Esophagus (tissue), 2 donors: Measurements from ENCODE around the gene C1RL. TPM values are rescaled to one million over a fixed set of nuclear protein-coding genes. Genes with fewer than 3 reads are reported as not detected.
"Not testable (repeated sequence)": the region's sequence is repeated elsewhere in the genome, so short reads cannot be mapped to it uniquely, and the experiment has no call there.

Experiments used
- H3K27ac ChIP-seq, 2 donors: one replicate each; pipeline ENCODE4 v1.5.1; 2013; ENCODE audit warnings: low read depth in 2 of 2, mild to moderate bottlenecking in 2 of 2, inconsistent platforms in 1 of 2, low read length in 1 of 2, moderate library complexity in 1 of 2
- H3K27me3 ChIP-seq, 2 donors: one replicate each; pipeline ENCODE4 v1.6.1; 2013; ENCODE audit warnings: low read length in 2 of 2, control low read depth in 1 of 2, mild to moderate bottlenecking in 1 of 2; ENCODE audit not compliant: insufficient read depth in 2 of 2, control insufficient read depth in 1 of 2
- H3K36me3 ChIP-seq, 2 donors: one replicate each; pipeline ENCODE4 v1.6.1; 2013; ENCODE audit warnings: low read length in 1 of 2; ENCODE audit not compliant: control insufficient read depth in 2 of 2, insufficient read depth in 2 of 2
- H3K4me1 ChIP-seq, 2 donors: one replicate each; pipeline ENCODE4 v1.6.1; 2013; ENCODE audit warnings: low read length in 1 of 2; ENCODE audit not compliant: control insufficient read depth in 2 of 2, insufficient read depth in 2 of 2
- H3K4me3 ChIP-seq, 2 donors: one replicate each; pipeline ENCODE4 v1.5.1; 2013; ENCODE audit warnings: low read length in 2 of 2, mild to moderate bottlenecking in 2 of 2, low read depth in 1 of 2, moderate library complexity in 1 of 2
- H3K9me3 ChIP-seq, 2 donors: one replicate each; pipeline ENCODE4 v1.6.1; 2013; ENCODE audit warnings: mild to moderate bottlenecking in 2 of 2, low read depth in 1 of 2, low read length in 1 of 2, moderate library complexity in 1 of 2; ENCODE audit not compliant: control insufficient read depth in 2 of 2, insufficient read depth in 1 of 2
- WGBS, 2 donors: extraction: QIAGEN DNeasy Blood & Tissue Kit; methylation state at CpG; one replicate each; pipeline ENCODE4 v1.1.7; 2013; 5-methylcytosine and 5-hydroxymethylcytosine counted together
- polyA plus RNA-seq, 2 donors: library from polyadenylated mRNA; stranded (reverse); fragments of 200-250 nt; gene quantifications; one replicate each; pipeline ENCODE4 v1.2.3, GENCODE V29; 2013
- donor health status: healthy with polysubstance abuse.
- donor health status: Bipolar disorder and iron deficiency.

Gene C1RL
- polyA plus RNA-seq, 2 donors, result 14.7 to 18.0 TPM

GRCh38 chr12:7049973-7050372 is 59.0 kb downstream of the C1RL start:
- not testable (repeated sequence) for H3K27ac ChIP-seq, H3K9me3 ChIP-seq, H3K4me1 ChIP-seq, H3K27me3 ChIP-seq, H3K4me3 ChIP-seq, H3K36me3 ChIP-seq
- WGBS, 2 donors, result 86 to 89% methylated on average over 3 of the region's 3 CpGs

- not testable (repeated sequence) for H3K27ac ChIP-seq, H3K4me1 ChIP-seq, H3K36me3 ChIP-seq, H3K4me3 ChIP-seq, H3K27me3 ChIP-seq, H3K9me3 ChIP-seq
- WGBS, 2 donors, result 82 to 86% methylated on average over 10 of the region's 10 CpGs
Observed at GRCh38 chr12:7049445-7049951, 59.5 kb downstream of the C1RL start.

GRCh38 chr12:7047306-7047705 is 61.7 kb downstream of the C1RL start:
- no peak overlapping the region for H3K27ac ChIP-seq
- H3K4me3 ChIP-seq, result no peak overlapping the region
- WGBS, 2 donors, result 65 to 70% methylated on average over 5 of the region's 5 CpGs
- H3K9me3 ChIP-seq, result no peaks in the 10 kb centered on the region
- H3K27me3 ChIP-seq, result no peaks in the 10 kb centered on the region
- no peaks in the 10 kb centered on the region for H3K36me3 ChIP-seq
- H3K4me1 ChIP-seq, result no peaks in the 10 kb centered on the region

- Histone ChIP-seq H3K9me3 (no peaks in the 10 kb centered on the region), H3K27me3 (no peaks in the 10 kb centered on the region)
- 84 to 86% methylated on average over 5 of the region's 5 CpGs for WGBS, 2 donors
Observed at GRCh38 chr12:7046383-7047105, 62.5 kb downstream of the C1RL start.

GRCh38 chr12:7045913-7046312 is 63.1 kb downstream of the C1RL start:
- Histone ChIP-seq H3K27ac (no peak overlapping the region), H3K36me3 (no peaks in the 10 kb centered on the region), H3K4me3 (no peak overlapping the region), H3K9me3 (no peaks in the 10 kb centered on the region), H3K27me3 (no peaks in the 10 kb centered on the region), H3K4me1 (no peaks in the 10 kb centered on the region)
- 91 to 94% methylated on average over 9 of the region's 9 CpGs for WGBS, 2 donors

More at GRCh38 chr12:7046383-7047105, 62.5 kb downstream of the C1RL start:
- H3K27ac ChIP-seq, result no peak overlapping the region
- H3K4me3 ChIP-seq, result no peak overlapping the region
- no peaks in the 10 kb centered on the region for H3K4me1 ChIP-seq
- H3K36me3 ChIP-seq, result no peaks in the 10 kb centered on the region

Other genes starting within 250 kb of the C1RL start
- 100 to 1,000 TPM; 404 to 939 TPM for gene TPI1, start 241.7 kb downstream of the C1RL start, polyA plus RNA-seq
- 1 to 10 TPM; 5.7 to 7.0 TPM for gene SPSB2, start 235.9 kb downstream of the C1RL start, polyA plus RNA-seq
- gene LRRC23, start 204.4 kb downstream of the C1RL start, polyA plus RNA-seq, result 1 to 10 TPM; 3.3 to 3.6 TPM
- gene ENO2, start 194.6 kb downstream of the C1RL start, polyA plus RNA-seq, result 1 to 10 TPM; 6.7 to 9.0 TPM
- 10 to 100 TPM; 34.9 to 63.5 TPM for gene ATN1, start 181.3 kb downstream of the C1RL start, polyA plus RNA-seq
- gene RNU7-1, start 165.4 kb downstream of the C1RL start, polyA plus RNA-seq, result not detected
- gene C12orf57, start 165.2 kb downstream of the C1RL start, polyA plus RNA-seq, result 100 to 1,000 TPM; 108 to 253 TPM
- 10 to 100 TPM; 19.1 to 38.3 TPM for gene PTPN6, start 157.9 kb downstream of the C1RL start, polyA plus RNA-seq
- 100 to 1,000 TPM in 1 of 2 donors, 10 to 100 TPM in 1; 68.5 to 161 TPM for gene PHB2, start 138.6 kb downstream of the C1RL start, polyA plus RNA-seq
- 10 to 100 TPM; 13.5 to 29.5 TPM for gene EMG1, start 138.3 kb downstream of the C1RL start, polyA plus RNA-seq
- 10 to 100 TPM; 15.7 to 27.0 TPM for gene LPCAT3, start 90.7 kb downstream of the C1RL start, polyA plus RNA-seq
- 10 to 100 TPM; 26.6 to 80.5 TPM for gene C1S, start 48.5 kb downstream of the C1RL start, polyA plus RNA-seq
- 10 to 100 TPM; 30.8 to 99.4 TPM for gene C1R, start 16.8 kb downstream of the C1RL start, polyA plus RNA-seq
- gene RBP5, start 19.7 kb upstream of the C1RL start, polyA plus RNA-seq, result 1 to 10 TPM in 1 of 2 donors, under 1 TPM in 1; 0.65 to 2.2 TPM
- gene CLSTN3, start 21.2 kb upstream of the C1RL start, polyA plus RNA-seq, result 10 to 100 TPM in 1 of 2 donors, 1 to 10 TPM in 1; 5.3 to 12.0 TPM
- gene PEX5, start 80.5 kb upstream of the C1RL start, polyA plus RNA-seq, result 10 to 100 TPM in 1 of 2 donors, 1 to 10 TPM in 1; 8.1 to 14.5 TPM
- not detected for gene ACSM4, start 194.9 kb upstream of the C1RL start, polyA plus RNA-seq